Astrocyte of the cerebellum (primary cell): ENCODE data around the gene SFT2D2.
"Not testable (repeated sequence)": the region's sequence is repeated elsewhere in the genome, so short reads cannot be mapped to it uniquely, and the experiment has no call there.

Source experiments
- DNase-seq: peaks from one replicate; pipeline ENCODE4 v3.0.0-alpha.2; 2011; ENCODE audit warnings: low read depth
- H3K4me3 ChIP-seq: 2 replicates; pipeline ENCODE4 v1.5.1; 2011; ENCODE audit warnings: mild to moderate bottlenecking, low read depth, low read length, moderate library complexity
- in situ Hi-C: cut with HindIII; loops from 2 replicates; pipeline ENCODE4 v1.10.0; 2017; ENCODE audit warnings: low sequenced_read_pairs
- TF ChIP-seq, protein P1 (sequence below): IDR thresholded peaks from 2 replicates; pipeline ENCODE4 v1.5.1; 2012; ENCODE audit warnings: low read length, low read depth, moderate library complexity, mild to moderate bottlenecking; ENCODE audit errors: missing control alignments

The SFT2D2 gene

DNA sequence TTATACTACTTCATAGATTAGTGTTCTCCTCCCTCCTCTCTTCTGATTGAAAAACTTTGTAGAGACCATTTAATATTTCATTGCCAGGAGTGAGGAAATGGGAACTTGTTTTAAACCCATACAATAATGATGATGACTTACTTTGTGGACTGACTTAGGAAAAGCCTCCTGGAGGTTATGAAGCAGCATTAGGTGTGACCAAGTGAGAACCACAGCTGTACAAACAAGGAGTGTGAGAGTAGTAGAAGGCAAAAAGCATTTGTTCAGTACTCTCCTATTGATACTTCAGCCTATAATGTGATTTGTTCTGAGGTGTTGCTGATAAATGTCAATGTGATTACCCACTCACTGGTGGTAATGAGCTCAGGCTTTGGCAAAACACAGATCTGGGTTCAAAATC is 38.6 kb upstream of the SFT2D2 start:
- TF ChIP-seq, protein P1, sequence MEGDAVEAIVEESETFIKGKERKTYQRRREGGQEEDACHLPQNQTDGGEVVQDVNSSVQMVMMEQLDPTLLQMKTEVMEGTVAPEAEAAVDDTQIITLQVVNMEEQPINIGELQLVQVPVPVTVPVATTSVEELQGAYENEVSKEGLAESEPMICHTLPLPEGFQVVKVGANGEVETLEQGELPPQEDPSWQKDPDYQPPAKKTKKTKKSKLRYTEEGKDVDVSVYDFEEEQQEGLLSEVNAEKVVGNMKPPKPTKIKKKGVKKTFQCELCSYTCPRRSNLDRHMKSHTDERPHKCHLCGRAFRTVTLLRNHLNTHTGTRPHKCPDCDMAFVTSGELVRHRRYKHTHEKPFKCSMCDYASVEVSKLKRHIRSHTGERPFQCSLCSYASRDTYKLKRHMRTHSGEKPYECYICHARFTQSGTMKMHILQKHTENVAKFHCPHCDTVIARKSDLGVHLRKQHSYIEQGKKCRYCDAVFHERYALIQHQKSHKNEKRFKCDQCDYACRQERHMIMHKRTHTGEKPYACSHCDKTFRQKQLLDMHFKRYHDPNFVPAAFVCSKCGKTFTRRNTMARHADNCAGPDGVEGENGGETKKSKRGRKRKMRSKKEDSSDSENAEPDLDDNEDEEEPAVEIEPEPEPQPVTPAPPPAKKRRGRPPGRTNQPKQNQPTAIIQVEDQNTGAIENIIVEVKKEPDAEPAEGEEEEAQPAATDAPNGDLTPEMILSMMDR, result no peak
- H3K4me3 ChIP-seq, result no peak overlapping the region
- in situ Hi-C loops, result no loop called here
- DNase-seq, result no peak

GRCh38 chr1:168190403-168190802 is 35.4 kb upstream of the SFT2D2 start:
- in situ Hi-C loops, result no loop called here
- no peak overlapping the region for H3K4me3 ChIP-seq
- TF ChIP-seq, protein P1, result no peak
- DNase-seq, result no peak

GRCh38 chr1:168195199-168196135 is 30.3 kb upstream of the SFT2D2 start:
- no peak for DNase-seq
- TF ChIP-seq, protein P1, result no peak
- in situ Hi-C loops, result no loop called here
- H3K4me3 ChIP-seq, result no peak overlapping the region

DNA sequence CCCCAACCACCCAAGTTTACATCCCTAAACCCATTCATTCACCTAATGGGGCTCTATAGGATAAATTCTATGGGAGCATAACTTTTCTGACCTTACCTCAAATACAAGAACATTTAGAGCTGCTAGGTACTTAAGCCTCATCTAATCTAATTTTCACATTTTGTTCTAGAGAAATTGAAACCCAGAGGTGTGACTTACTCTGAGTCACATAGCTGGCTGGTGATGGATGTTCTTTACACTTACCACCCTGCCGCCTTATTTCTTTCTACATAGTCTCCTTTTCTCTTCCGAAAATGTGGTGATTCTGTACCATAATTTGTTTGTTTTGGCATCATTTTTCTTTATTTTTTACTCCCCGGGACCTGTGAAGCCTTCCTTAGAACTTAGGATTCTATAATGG is 26.7 kb upstream of the SFT2D2 start:
- no peak overlapping the region for H3K4me3 ChIP-seq
- no peak for DNase-seq
- TF ChIP-seq, protein P1, result no peak
- in situ Hi-C loops, result no loop called here

GRCh38 chr1:168202941-168203654 is 22.7 kb upstream of the SFT2D2 start:
- TF ChIP-seq, protein P1, result no peak
- peak; percentile 77 for DNase-seq
- in situ Hi-C loops, result no loop called here

DNA sequence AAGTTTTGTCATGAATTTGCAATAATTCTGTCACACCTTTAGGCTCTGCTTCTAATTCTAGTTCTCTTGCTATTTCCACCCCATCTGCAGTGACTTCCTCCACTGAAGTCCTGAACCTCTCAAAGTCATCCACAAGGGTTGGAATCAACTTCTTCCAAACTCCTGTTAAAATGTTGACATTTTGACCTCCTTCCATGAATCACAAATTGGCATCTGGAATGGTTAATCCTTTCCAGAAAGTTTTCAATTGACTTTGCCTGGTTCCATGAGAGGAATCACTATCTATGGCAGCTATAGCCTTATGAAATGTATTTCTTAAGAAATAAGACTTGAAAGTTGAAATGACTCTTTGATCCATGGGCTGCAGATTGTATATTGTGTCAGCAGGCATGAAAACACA is 19.7 kb upstream of the SFT2D2 start:
- DNase-seq, result no peak
- no peak overlapping the region for H3K4me3 ChIP-seq
- in situ Hi-C loops, result no loop called here
- TF ChIP-seq, protein P1, result no peak

More at GRCh38 chr1:168202941-168203654, 22.7 kb upstream of the SFT2D2 start:
- no peak overlapping the region for H3K4me3 ChIP-seq

DNA sequence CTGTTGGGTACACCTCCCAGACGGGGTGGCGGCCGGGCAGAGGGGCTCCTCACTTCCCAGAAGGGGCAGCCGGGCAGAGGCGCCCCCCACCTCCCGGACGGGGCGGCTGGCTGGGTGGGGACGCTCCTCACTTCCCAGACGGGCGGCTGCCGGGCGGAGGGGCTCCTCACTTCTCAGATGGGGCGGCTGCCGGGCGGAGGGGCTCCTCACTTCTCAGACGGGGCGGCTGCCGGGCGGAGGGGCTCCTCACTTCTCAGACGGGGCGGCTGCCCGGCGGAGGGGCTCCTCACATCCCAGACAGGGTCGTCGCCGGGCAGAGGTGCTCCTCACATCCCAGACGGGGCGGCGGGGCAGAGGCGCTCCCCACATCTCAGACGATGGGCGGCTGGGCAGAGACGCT is 18.1 kb upstream of the SFT2D2 start:
- DNase-seq, in situ Hi-C loops, H3K4me3 ChIP-seq: not testable (repeated sequence)
